ENCODE measurements around the gene CDS2. TPM values are rescaled to one million over a fixed set of nuclear protein-coding genes. Genes with fewer than 3 reads are reported as not detected.

CDS2 gene
- total and polyA plus RNA-seq, 10 of the 15 experiments (the other 5 are each of a cell fraction or from before 2014, with no cell fraction given), result 11.5 to 94.7 (median 23.1) TPM

GRCh38 chr20:5220321-5221060 is 93.7 kb downstream of the CDS2 start (continued):
- no peak for TF ChIP-seq CEBPZ (IDR thresholded peaks at IDR 0.05; ENCODE audit: low read depth, low read length)

- Histone ChIP-seq H3K4me3 (no peak overlapping the region), H3K27me3 (replicated peaks in 1 of 2; ENCODE audit: control insufficient read depth in 2 of 2, insufficient read depth in 2 of 2, low read length in 1 of 2) (no peaks in the 10 kb centered on the region), H3K4me2 (ENCODE audit: control insufficient read depth, insufficient read depth) (no peak overlapping the region), H3K9me3 (replicated peaks; ENCODE audit: control insufficient read depth, insufficient read depth, low read length) (no peaks in the 10 kb centered on the region), H3K27ac (ENCODE audit: control insufficient read depth, insufficient read depth) (no peak overlapping the region), H3K36me3 (ENCODE audit: control insufficient read depth in 2 of 2, insufficient read depth in 2 of 2, low read length in 1 of 2) (no peaks in the 10 kb centered on the region), H3K9ac (ENCODE audit: control insufficient read depth, insufficient read depth, low read length) (no peak overlapping the region), H3K79me2 (ENCODE audit: control insufficient read depth, insufficient read depth, low read length) (no peaks in the 10 kb centered on the region), H3K4me1 (ENCODE audit: control insufficient read depth, insufficient read depth, low read length) (no peaks in the 10 kb centered on the region), H4K20me1 (ENCODE audit: control insufficient read depth, insufficient read depth) (no peaks in the 10 kb centered on the region), H2AFZ (ENCODE audit: control insufficient read depth, low read depth, low read length) (no peak overlapping the region)
- ChIA-PET SMC1A (ENCODE audit: uncharacterized antibody, unreplicated experiment) (interaction anchor here (0.6 to 4.1 kb wide), 6 partner anchors 9 to 227 kb away, joined by 3 to 35 read pairs (median 3); partner anchors contain the start of gene CDS2), RAD21 (ENCODE audit: unreplicated experiment) (interaction anchor here (0.8 to 6.8 kb wide), 3 partner anchors 29 to 120 kb away, joined by 3 to 70 read pairs (median 18); partner anchors contain the start of gene CDS2), POLR2A (interaction anchor here (1.2 kb wide), 1 partner anchor 94 kb away, joined by 4 read pairs; the partner anchor contains the start of gene CDS2), CTCF (interaction anchor here (0.6 to 7.6 kb wide), 6 partner anchors 13 to 95 kb away, joined by 3 to 114 read pairs (median 16); partner anchors contain the start of gene CDS2)
- BruUV-seq (replicated peaks), result no TSS peak
- TF ChIP-seq KDM1A (IDR thresholded peaks at IDR 0.05; ENCODE audit: borderline replicate concordance), result no peak
- in situ Hi-C loops (cut with MboI) (no loop called here), intact Hi-C loops (cut with micrococcal nuclease; ENCODE audit: unreplicated experiment) (loop anchor here (10.0 kb wide), 1 partner anchor 616 kb away; no protein-coding TSS in a partner anchor)
- no peak for ATAC-seq
- no peak for FAIRE-seq
- WGBS (ENCODE audit: insufficient coverage, insufficient replicate concordance, low lambda C conversion rate, missing lambda C conversion rate), result 69% methylated on average over 4 of the region's 4 CpGs
- DNase-seq (ENCODE audit: low read depth, low spot score), result no peak
Measured at GRCh38 chr20:5221061-5221430, 94.2 kb downstream of the CDS2 start.

Data from GM12878 (cell line).